Stimulated activated CD4-positive, alpha-beta T cell treated with anti-CD3 and anti-CD28 coated beads, Interleukin-12 subunit alpha, Interleukin-12 subunit beta, amount 100 ng/mL, for 48 hours (primary cell): ENCODE results near the gene EXOSC6.
"Not testable (repeated sequence)": the region's sequence is repeated elsewhere in the genome, so short reads cannot be mapped to it uniquely, and the experiment has no call there.

Experiments
- DNase-seq, 3 donors: peaks; one replicate each; pipeline ENCODE4 v3.0.0-alpha.2; 2020; ENCODE audit warnings: low read depth in 2 of 3, low spot score in 1 of 3

EXOSC6 gene

GRCh38 chr16:70255574-70255973 is 3.8 kb upstream of the EXOSC6 start:
- no peak for DNase-seq

- DNase-seq, result no peak
Measured at GRCh38 chr16:70254965-70255286, 3.2 kb upstream of the EXOSC6 start.

- no peak for DNase-seq
Measured at GRCh38 chr16:70254180-70254964, 2.6 kb upstream of the EXOSC6 start.

GRCh38 chr16:70253291-70254106 is 1.8 kb upstream of the EXOSC6 start:
- peak in 2 of 3 donors; percentile 9 to 40 for DNase-seq

GRCh38 chr16:70252355-70252988 is 732 bp upstream of the EXOSC6 start:
- peak in 1 of 3 donors; percentile 11 for DNase-seq

- peak in 2 of 3 donors; percentile 4 to 33 for DNase-seq
Measured at GRCh38 chr16:70250748-70251628, 752 bp downstream of the EXOSC6 start.

DNA sequence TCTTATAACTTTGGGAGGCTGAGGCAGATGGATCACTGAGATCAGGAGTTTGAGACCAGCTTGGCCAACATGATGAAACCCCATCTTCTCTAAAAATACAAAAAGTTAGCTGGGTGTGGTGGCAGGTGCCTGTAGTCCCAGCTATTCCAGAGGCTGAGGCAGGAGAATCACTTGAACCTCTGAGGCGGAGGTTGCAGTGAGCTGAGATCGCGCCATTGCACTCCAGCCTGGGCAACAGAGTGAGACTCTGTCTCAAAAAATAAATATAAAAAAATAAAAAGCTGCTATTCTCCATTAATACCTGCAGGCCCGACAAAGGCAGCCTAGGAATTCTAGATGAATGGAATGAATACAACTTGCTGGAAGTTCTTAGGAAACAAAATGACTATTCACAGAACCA is 2.0 kb downstream of the EXOSC6 start:
- not testable (repeated sequence) for DNase-seq

DNA sequence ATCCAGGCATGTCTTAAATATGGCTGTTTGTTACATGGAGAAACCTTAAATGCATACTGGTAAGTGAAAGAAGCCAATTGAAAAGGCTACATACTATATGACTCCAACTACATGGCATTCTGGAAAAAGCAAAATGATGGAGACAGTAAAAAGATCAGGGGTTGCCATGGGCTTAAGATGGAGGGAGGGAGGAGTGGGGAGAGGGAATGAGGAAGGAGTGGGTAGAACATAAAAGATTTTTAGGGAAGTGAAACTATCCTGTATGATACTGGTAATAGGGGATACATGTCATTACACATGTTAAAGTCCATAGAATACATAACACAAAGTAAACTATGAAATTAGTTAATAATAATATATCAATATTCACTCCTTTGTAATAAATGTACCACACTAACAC is 13.0 kb downstream of the EXOSC6 start:
- not testable (repeated sequence) for DNase-seq

DNA sequence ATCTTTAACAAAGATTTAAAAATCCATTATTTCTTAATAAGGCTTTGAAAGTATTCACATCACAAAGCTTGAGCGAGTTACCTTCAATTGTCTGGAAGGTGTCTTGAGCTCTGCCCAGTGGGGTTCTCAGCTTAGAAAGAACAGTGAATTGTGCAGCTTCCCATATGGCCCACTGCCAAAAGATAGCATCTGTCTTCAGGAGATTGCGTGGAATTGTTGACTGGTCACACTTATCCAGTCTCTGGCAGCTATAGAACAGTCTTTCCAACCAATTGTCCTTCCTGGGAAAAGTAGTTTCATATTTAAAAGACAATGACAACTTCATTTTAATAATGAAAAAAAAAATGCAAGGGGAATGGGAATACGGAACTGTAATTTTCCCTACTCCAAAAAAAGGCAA is 19.9 kb downstream of the EXOSC6 start:
- DNase-seq, result not testable (repeated sequence)

GRCh38 chr16:70226024-70226423 is 25.7 kb downstream of the EXOSC6 start:
- DNase-seq, result not testable (repeated sequence)

DNA sequence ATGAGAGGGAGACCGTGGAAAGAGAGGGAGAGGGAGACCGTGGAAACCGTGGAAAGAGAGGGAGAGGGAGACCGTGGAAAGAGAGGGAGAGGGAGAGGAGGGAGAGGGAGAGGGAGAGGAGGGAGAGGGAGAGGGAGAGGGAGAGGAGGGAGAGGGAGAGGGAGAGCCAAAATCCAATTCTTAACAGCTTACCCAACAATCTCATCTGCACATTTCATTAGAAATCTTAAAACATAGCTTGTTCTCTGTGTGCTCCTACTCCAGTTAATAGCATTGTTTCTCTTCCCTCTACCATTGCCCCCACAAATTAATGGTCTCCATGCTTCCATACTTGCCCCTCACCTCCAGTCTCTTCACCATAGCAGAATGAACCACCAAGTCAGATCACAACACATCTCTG is 26.3 kb downstream of the EXOSC6 start:
- not testable (repeated sequence) for DNase-seq

DNA sequence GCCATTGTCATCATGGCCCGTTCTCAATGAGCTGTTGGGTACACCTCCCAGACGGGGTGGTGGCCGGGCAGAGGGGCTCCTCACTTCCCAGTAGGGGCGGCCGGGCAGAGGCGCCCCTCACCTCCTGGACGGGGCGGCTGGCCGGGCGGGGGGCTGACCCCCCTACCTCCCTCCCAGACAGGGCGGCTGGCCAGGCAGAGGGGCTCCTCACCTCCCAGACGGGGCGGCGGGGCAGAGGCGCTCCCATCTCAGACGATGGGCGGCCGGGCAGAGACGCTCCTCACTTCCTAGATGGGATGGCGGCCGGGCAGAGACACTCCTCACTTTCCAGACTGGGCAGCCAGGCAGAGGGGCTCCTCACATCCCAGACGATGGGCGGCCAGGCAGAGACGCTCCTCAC is 27.1 kb downstream of the EXOSC6 start:
- DNase-seq, result not testable (repeated sequence)

- DNase-seq, result not testable (repeated sequence)
Measured at GRCh38 chr16:70223971-70224513, 27.7 kb downstream of the EXOSC6 start.

DNA sequence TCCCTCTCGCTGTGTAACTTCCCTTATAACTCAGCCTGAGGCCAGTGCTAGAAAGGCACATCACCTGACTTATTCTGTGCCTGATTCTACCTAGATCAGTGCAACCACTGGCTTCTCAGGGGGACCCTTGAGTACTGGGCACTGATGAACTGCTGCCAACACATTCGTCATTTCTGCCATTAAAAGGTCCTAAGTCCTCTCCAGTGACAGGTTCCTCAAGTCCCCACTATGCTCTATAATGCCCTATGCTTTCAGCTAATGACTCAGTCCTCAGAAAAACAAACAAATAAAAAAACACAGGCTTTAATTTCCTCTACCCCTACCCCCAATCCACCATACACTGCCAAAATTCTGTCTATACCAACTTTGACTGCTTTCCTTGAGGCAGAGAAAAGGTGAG is 28.5 kb downstream of the EXOSC6 start:
- not testable (repeated sequence) for DNase-seq

- not testable (repeated sequence) for DNase-seq
Measured at GRCh38 chr16:70222574-70222973, 29.2 kb downstream of the EXOSC6 start.

DNA sequence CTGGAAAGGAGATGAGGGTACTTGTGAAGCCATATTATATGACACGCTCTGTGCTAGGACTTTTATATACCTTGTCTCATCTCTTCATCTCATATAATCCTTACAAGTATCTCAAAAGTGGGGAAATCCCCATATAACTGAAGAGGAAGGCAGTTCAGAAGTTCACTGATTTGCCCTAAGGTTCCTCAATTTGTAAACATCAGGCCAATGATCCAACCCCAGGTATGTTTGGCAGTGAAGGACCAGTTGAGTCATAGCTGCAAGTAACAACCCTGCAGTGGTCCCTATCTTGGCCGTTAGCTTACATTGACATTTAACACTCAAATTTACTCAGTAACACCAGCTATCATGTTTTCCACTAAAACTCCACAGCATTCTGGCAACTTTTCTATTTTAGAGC is 33.2 kb downstream of the EXOSC6 start:
- not testable (repeated sequence) for DNase-seq

DNA sequence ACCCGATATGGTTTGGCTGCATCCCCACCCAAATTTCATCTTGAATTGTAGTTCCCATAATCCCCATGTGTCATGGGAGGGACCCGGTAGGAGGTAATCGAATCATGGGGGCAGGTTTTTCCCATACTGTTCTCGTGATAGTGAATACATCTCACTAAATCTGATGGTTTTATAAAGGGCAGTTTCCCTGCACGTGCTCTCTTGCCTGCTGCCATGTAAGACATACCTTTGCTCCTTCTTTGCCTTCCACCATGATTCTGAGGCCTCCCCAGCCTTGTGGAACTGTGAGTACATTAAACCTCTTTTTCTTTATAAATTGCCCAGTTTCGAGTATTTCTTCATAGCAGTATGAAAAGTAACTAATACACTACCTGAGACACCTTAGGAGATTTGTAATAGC is 45.4 kb downstream of the EXOSC6 start:
- DNase-seq, result not testable (repeated sequence)

DNA sequence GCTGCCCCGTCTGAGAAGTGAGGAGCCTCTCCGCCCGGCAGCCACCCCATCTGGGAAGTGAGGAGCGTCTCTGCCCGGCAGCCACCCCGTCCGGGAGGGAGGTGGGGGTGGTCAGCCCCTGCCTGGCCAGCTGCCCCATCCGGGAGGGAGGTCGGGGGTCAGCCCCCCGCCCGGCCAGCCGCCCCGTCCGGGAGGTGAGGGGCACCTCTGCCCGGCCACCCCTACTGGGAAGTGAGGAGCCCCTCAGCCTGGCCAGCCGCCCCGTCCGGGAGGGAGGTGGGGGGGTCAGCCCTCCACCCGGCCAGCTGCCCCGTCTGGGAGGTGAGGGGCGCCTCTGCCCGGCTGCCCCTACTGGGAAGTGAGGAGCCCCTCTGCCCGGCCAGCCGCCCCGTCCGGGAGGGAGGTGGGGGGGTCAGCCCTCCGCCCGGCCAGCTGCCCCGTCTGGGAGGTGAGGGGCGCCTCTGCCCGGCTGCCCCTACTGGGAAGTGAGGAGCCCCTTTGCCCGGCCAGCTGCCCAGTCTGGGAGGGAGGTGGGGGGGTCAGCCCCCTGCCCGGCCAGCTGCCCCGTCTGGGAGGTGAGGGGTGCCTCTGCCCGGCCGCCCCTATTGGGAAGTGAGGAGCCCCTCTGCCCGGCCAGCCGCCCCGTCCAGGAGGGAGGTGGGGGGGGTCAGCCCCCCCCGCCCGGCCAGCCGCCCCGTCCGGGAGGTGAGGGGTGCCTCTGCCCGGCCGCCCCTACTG is 46.9 kb downstream of the EXOSC6 start:
- not testable (repeated sequence) for DNase-seq

- not testable (repeated sequence) for DNase-seq
Measured at GRCh38 chr16:70204010-70204409, 47.7 kb downstream of the EXOSC6 start.

DNA sequence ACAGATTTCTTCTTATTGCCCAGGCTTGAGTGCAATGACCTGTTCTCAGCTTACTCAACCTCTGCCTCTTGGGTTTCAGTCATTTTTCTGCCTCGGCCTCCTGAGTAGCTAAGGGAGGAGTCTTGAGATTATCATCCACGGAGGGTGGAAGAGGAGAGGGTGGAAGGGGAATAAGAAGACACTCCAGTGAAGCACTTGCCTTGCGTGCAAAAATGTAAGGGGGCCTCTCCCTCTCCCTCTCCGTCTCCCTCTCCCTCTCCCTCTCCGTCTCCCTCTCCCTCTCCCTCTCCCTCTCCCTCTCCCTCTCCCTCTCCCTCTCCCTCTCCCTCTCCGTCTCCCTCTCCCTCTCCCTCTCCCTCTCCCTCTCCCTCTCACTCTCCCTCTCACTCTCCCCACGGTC is 48.2 kb downstream of the EXOSC6 start:
- DNase-seq, result not testable (repeated sequence)
